Left ventricle myocardium inferior (tissue), 1 donor: Measurements from ENCODE around the gene NR1D1. TPM values are rescaled to one million over a fixed set of nuclear protein-coding genes. Genes with fewer than 3 reads are reported as not detected.

ENCODE experiments used
- DNase-seq: peaks from one replicate; pipeline ENCODE4 v3.0.0-alpha.2; 2020
- H3K27ac ChIP-seq: fragments of 200-600 bp; replicated peaks from 2 replicates; pipeline ENCODE4 v1.8.0; 2021
- H3K27me3 ChIP-seq: fragments of 200-600 bp; 2 replicates; pipeline ENCODE4 v1.8.0; 2021; ENCODE audit warnings: low read depth
- H3K36me3 ChIP-seq: fragments of 200-600 bp; 2 replicates; pipeline ENCODE4 v1.8.0; 2021
- H3K4me1 ChIP-seq: fragments of 200-600 bp; 2 replicates; pipeline ENCODE4 v1.8.0; 2021
- H3K4me3 ChIP-seq: fragments of 200-600 bp; 2 replicates; pipeline ENCODE4 v1.8.0; 2021; ENCODE audit warnings: mild to moderate bottlenecking, moderate library complexity
- H3K9me3 ChIP-seq: fragments of 200-600 bp; replicated peaks from 2 replicates; pipeline ENCODE4 v1.8.0; 2021
- intact Hi-C: fragments of 100-400 bp; cut with micrococcal nuclease; formaldehyde crosslinking; loops from one replicate; pipeline ENCODE4 v1.11.0; 2022
- total RNA-seq: library from RNA; stranded (reverse); fragmentation: NEBNext Ultra II Directional; extraction: Animal tissue kit (Norgen Biotek cat#: 25700); gene quantifications from one replicate; pipeline ENCODE4 v1.2.1, GENCODE V29; 2021
- TF ChIP-seq, protein P1 (sequence below): fragments of 200-600 bp; IDR thresholded peaks from 2 replicates; pipeline ENCODE4 v1.8.0; 2021; ENCODE audit warnings: antibody characterized with exemption, mild to moderate bottlenecking, borderline replicate concordance
- donor health status: DM: no; HTN: yes; CAD: no; lungs with severe emphysema.

NR1D1 gene
- total RNA-seq, 1 donor from 2014 or later: 19.1 TPM

DNA sequence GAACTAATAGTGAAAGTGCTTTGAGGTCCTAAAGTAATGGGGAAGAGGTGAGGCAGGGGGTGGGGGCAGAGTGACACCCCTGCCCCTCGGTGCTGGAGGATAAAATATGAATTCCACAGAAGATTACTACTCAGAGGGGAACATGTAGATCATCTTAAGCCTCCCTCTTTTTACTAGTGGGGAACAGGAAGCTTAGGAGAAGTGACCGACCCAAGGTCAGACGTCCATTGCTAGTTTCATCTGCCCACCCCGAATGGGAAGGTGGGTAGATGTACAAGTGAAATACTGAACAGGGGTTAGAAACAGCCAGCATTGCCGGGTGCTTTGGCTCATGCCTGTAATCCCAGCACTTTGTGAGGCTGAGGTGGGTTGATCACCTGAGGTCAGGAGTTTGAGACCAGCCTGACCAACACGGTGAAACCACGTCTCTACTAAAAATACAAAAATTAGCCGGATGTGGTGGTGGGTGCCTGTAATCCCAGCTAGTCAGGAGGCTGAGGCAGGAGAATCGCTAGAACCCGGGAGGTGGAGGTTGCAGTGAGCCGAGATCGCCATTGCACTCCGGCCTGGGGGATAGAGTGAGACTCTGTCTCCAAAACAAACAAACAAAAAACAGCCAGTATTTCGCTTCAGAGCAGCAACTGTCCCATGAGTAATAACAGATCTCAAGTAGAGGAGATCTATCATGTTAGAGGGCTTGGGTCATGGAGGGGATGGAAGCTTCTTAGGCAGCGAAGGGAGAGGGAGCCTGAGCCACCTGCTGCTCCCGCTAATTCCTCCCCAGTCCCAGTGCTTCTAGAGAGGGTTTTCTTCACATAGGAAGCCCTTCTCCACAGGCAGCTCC, 1.2 kb upstream of the NR1D1 start:
- Histone ChIP-seq H3K4me1 (peaks cover 90% of the 10 kb centered on the region), H3K9me3 (no peaks in the 10 kb centered on the region), H3K27me3 (no peaks in the 10 kb centered on the region), H3K27ac (peak overlapping the region; percentile 100), H3K4me3 (peak overlapping the region; percentile 98), H3K36me3 (peaks cover 12% of the 10 kb centered on the region)
- intact Hi-C loops: no loop called here
- TF ChIP-seq, protein P1, sequence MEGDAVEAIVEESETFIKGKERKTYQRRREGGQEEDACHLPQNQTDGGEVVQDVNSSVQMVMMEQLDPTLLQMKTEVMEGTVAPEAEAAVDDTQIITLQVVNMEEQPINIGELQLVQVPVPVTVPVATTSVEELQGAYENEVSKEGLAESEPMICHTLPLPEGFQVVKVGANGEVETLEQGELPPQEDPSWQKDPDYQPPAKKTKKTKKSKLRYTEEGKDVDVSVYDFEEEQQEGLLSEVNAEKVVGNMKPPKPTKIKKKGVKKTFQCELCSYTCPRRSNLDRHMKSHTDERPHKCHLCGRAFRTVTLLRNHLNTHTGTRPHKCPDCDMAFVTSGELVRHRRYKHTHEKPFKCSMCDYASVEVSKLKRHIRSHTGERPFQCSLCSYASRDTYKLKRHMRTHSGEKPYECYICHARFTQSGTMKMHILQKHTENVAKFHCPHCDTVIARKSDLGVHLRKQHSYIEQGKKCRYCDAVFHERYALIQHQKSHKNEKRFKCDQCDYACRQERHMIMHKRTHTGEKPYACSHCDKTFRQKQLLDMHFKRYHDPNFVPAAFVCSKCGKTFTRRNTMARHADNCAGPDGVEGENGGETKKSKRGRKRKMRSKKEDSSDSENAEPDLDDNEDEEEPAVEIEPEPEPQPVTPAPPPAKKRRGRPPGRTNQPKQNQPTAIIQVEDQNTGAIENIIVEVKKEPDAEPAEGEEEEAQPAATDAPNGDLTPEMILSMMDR: no peak
- peak; percentile 15 for DNase-seq

DNA sequence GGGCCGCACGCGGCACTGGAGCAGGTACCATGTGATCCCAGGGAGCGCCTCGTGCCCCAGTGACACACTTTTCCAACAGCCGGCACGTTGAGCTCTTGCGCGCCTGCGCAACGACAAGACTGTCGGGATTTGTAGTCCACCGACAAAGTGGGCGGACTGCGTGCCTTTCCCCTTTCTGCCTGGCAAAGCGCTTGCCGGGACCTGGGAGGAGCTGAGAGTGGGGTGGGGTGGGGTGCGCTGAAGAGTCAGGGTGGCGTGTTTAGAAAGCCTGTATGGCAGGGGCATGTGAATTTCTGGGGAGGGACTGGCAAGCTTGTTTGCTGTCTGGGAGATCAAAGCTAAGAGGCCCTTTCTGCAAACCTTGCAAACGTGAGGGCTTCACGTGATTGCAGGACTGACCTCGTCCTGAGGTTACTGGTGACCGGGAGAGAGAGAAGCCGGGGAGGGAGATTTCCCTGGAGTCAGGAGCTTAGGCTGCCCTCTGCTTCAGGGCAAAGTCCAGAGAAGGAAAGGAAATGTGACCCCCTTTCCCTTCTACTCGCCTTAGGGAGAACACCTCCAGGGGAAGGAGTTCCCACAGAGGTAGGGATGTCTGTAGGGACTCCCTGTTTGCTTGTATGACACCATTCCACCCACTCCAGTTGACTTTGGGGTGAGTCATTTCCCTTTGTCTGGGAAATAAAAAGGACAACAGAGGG, 429 bp upstream of the NR1D1 start:
- peak; percentile 99 for DNase-seq
- peaks cover 19% of the 10 kb centered on the region for H3K36me3 ChIP-seq
- TF ChIP-seq, protein P1: no peak
- peaks cover 90% of the 10 kb centered on the region for H3K4me1 ChIP-seq
- H3K27ac ChIP-seq: peak overlapping the region; percentile 100
- no peaks in the 10 kb centered on the region for H3K27me3 ChIP-seq
- H3K9me3 ChIP-seq: no peaks in the 10 kb centered on the region
- intact Hi-C loops: no loop called here
- peak overlapping the region; percentile 98 for H3K4me3 ChIP-seq

DNA sequence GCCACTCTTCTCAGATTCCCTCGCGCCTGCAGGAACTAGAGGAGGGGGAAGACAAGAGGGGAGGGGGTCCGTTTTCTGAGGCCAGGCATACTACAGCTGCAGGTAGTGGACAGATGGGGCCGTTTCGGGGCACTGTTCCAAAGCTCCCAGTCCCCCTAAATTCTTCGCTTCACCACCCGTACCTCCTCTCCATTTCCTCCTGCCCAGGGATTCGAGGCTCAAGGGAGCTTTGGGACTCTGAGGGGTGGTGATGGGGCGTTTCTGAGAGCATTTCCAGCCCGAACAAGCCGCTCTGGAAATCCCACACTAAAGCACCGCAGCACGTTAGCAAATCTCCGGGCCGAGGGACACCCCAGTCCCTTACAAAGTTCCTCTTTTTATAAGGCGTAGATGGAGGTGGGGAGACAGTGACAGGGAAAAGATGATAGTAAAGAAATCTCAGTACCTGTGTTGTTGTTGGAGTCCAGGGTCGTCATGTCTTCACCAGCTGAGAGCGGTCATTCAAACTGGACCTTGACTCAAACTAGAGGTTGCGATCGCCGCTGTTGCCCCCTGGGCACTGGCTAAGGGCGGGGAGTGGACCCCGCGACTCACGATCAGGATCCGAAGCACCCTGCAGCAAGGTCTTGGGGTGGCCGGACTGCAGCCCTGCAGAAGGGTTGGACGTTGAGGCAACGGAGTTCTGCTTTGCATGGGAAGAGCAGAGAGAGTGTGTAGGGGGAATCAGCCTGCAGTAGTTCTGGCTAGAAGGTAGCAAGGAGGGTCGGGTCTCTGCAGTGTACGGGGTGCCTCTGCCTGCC, 570 bp downstream of the NR1D1 start:
- Histone ChIP-seq H3K27ac (peak overlapping the region; percentile 100), H3K4me1 (peaks cover 90% of the 10 kb centered on the region), H3K27me3 (no peaks in the 10 kb centered on the region), H3K4me3 (peak overlapping the region; percentile 98), H3K36me3 (peaks cover 29% of the 10 kb centered on the region), H3K9me3 (no peaks in the 10 kb centered on the region)
- no peak for DNase-seq
- TF ChIP-seq, protein P1: no peak
- intact Hi-C loops: no loop called here

DNA sequence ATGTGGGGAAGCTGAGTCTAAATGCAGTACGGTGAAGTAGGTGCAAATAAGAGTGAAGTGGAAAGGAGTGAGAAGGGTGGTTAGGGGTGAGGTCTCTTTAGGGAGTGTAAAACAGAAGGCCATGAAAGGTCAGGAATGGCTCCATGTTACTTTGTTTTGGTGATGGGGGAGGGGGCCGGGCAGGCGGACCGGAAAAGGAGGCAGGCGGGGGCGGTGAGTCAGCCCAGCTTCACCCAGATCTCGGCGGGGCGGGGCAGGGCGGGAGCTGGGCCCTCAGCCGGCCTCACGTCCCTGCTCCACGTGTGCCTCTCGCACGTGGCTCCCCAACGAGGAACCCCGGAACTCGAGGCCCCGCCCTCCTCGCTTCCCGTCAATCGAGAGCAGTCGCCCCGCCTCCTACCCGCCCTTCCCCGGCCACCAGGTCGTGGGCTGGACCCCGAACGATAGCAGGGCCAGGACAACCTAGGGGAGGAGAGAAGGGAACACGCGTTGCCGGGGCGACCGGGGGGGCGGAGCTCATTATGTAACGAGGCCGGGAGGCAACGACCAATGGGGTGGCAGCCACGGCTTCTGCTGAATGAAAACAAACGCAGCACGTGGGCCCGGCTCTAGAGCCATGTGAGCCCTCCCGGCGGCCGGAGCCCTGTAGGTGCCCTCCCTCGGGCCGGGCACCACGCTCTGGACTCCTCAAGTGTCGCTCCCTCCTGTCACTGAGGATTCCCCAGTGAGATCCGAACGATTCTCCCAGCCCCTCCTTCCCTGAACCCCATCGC, 1.4 kb downstream of the NR1D1 start:
- Histone ChIP-seq H3K27me3 (no peaks in the 10 kb centered on the region), H3K27ac (peak overlapping the region; percentile 100), H3K36me3 (peaks cover 37% of the 10 kb centered on the region), H3K4me1 (peaks cover 90% of the 10 kb centered on the region), H3K9me3 (no peaks in the 10 kb centered on the region), H3K4me3 (peak overlapping the region; percentile 98)
- DNase-seq: peak; percentile 100
- intact Hi-C loops: no loop called here
- TF ChIP-seq, protein P1: no peak
